Activated CD8-positive, alpha-beta memory T cell treated with anti-CD3 and anti-CD28 coated beads for 1 hour (primary cell): Measurements from ENCODE around the gene LAGE3.
A peak's percentile ranks its signal among the peaks of the same experiment; 100 is the strongest.
"Not testable (repeated sequence)": the region's sequence is repeated elsewhere in the genome, so short reads cannot be mapped to it uniquely, and the experiment has no call there.

Source experiments
- DNase-seq, 2 donors: peaks; one replicate each; pipeline ENCODE4 v3.0.0-alpha.2; 2020; ENCODE audit warnings: low read depth in 1 of 2; ENCODE audit errors: extremely low read depth in 1 of 2

LAGE3 gene

GRCh38 chrX:154502989-154503388 lies 23.9 kb upstream of the LAGE3 start:
- no peak for DNase-seq

- no peak for DNase-seq
These were observed 23.0 kb upstream of the LAGE3 start for GRCh38 chrX:154502098-154502497.

- not testable (repeated sequence) for DNase-seq
These were observed 22.3 kb upstream of the LAGE3 start for GRCh38 chrX:154501423-154501822.

- not testable (repeated sequence) for DNase-seq
These were observed 17.6 kb upstream of the LAGE3 start for GRCh38 chrX:154496591-154497137.

- no peak for DNase-seq
These were observed 16.4 kb upstream of the LAGE3 start for GRCh38 chrX:154495472-154495922.

GRCh38 chrX:154494715-154495114 lies 15.6 kb upstream of the LAGE3 start:
- no peak for DNase-seq

GRCh38 chrX:154490414-154491083 lies 11.5 kb upstream of the LAGE3 start, which contains the start of gene SLC10A3:
SLC10A3 (minus strand) TSS chrX:154490629; CDS start chrX:154488940, 1,689 bp downstream.
- DNase-seq = peak; percentile 68 to 78

GRCh38 chrX:154490021-154490413 lies 10.9 kb upstream of the LAGE3 start:
- DNase-seq = no peak

- DNase-seq = no peak
These were observed 10.1 kb upstream of the LAGE3 start for GRCh38 chrX:154489182-154489581.

- no peak for DNase-seq
These were observed 9.4 kb upstream of the LAGE3 start for GRCh38 chrX:154488336-154489075.

GRCh38 chrX:154487518-154488290 lies 8.6 kb upstream of the LAGE3 start:
- DNase-seq = no peak

GRCh38 chrX:154486396-154487207 lies 7.5 kb upstream of the LAGE3 start, which contains the start of gene UBL4A:
UBL4A (minus strand) TSS chrX:154486615; CDS start chrX:154486584, 31 bp downstream.
- peak in 1 of 2 donors; percentile 49 for DNase-seq

- no peak for DNase-seq
These were observed 6.9 kb upstream of the LAGE3 start for GRCh38 chrX:154486052-154486395.

GRCh38 chrX:154485150-154486051 lies 6.3 kb upstream of the LAGE3 start:
- DNase-seq = no peak

GRCh38 chrX:154484255-154485149 lies 5.4 kb upstream of the LAGE3 start:
- no peak for DNase-seq

GRCh38 chrX:154483325-154483724 lies 4.2 kb upstream of the LAGE3 start:
- DNase-seq = no peak

- no peak for DNase-seq
These were observed 3.7 kb upstream of the LAGE3 start for GRCh38 chrX:154482786-154483185.

- no peak for DNase-seq
These were observed 3.0 kb upstream of the LAGE3 start for GRCh38 chrX:154481911-154482601.
